NCI-H128 (cell line): ENCODE data around the gene PPP1R12C.

Experiments
- DNase-seq: peaks from one replicate; lab custom pipeline; 2025; ENCODE audit not compliant: unreplicated experiment; lab: John Stamatoyannopoulos, UW

Gene PPP1R12C

GRCh38 chr19:55146705-55147273 lies 29.4 kb upstream of the PPP1R12C start:
- peak; percentile 30 for DNase-seq

GRCh38 chr19:55146078-55146704 lies 28.8 kb upstream of the PPP1R12C start:
- no peak for DNase-seq

- no peak for DNase-seq
Measured at GRCh38 chr19:55145232-55145631, 27.8 kb upstream of the PPP1R12C start.

- no peak for DNase-seq
Measured at GRCh38 chr19:55141696-55142095, 24.3 kb upstream of the PPP1R12C start.

GRCh38 chr19:55137915-55138314 lies 20.5 kb upstream of the PPP1R12C start:
- DNase-seq = no peak

- no peak for DNase-seq
Measured at GRCh38 chr19:55136399-55137102, 19.1 kb upstream of the PPP1R12C start.

- no peak for DNase-seq
Measured at GRCh38 chr19:55134736-55135135, 17.3 kb upstream of the PPP1R12C start.

GRCh38 chr19:55133639-55134444 lies 16.4 kb upstream of the PPP1R12C start:
- DNase-seq = no peak

- no peak for DNase-seq
Measured at GRCh38 chr19:55132453-55133129, 15.2 kb upstream of the PPP1R12C start.

- no peak for DNase-seq
Measured at GRCh38 chr19:55131421-55131820, 14.0 kb upstream of the PPP1R12C start.

GRCh38 chr19:55119053-55119452 lies 1.6 kb upstream of the PPP1R12C start:
- DNase-seq = no peak

- no peak for DNase-seq
Measured at GRCh38 chr19:55118401-55118991, 1.1 kb upstream of the PPP1R12C start.

GRCh38 chr19:55117663-55118391 lies 390 bp upstream of the PPP1R12C start:
- DNase-seq = peak; percentile 97

- no peak for DNase-seq
Measured at GRCh38 chr19:55116232-55116858, 1.1 kb downstream of the PPP1R12C start.

- DNase-seq = no peak
Measured at GRCh38 chr19:55115446-55116065, 1.9 kb downstream of the PPP1R12C start.

- DNase-seq = no peak
Measured at GRCh38 chr19:55114566-55115145, 2.8 kb downstream of the PPP1R12C start.

- no peak for DNase-seq
Measured at GRCh38 chr19:55113570-55114039, 3.8 kb downstream of the PPP1R12C start.

- no peak for DNase-seq
Measured at GRCh38 chr19:55112777-55113569, 4.5 kb downstream of the PPP1R12C start.
